A673 (cell line): ENCODE results near the gene MICAL2. TPM values are rescaled to one million over a fixed set of nuclear protein-coding genes. Genes with fewer than 3 reads are reported as not detected.

Experiments
- BruUV-seq: library from RNA; stranded (reverse); fragments of 400-500 nt; replicated peaks from 2 replicates; lab custom pipeline; 2021; lab: Mats Ljungman, UMichigan
- CTCF ChIA-PET: fragments of 300-600 bp; sonication (Branson Sonifier 250); formaldehyde crosslinking; loops from one replicate; lab custom pipeline; 2022; ENCODE audit warnings: antibody characterized with exemption; lab: Charles Lee
- POLR2A ChIA-PET: fragments of 300-600 bp; sonication (Branson Sonifier 250); formaldehyde crosslinking; loops from one replicate; lab custom pipeline; 2022; ENCODE audit warnings: antibody characterized with exemption; ENCODE audit not compliant: low non-redundant PET; lab: Charles Lee
- DNase-seq: peaks from one replicate; pipeline ENCODE4 v3.0.0-alpha.2; 2015; ENCODE audit warnings: low spot score
- H3K27ac ChIP-seq: fragments of 200-600 bp; sonication (generic); 2 replicates; pipeline ENCODE4 v1.5.1; 2016; ENCODE audit warnings: mixed run types, low read depth, mild to moderate bottlenecking, mixed read lengths, antibody characterized with exemption, low read length; ENCODE audit not compliant: poor library complexity, severe bottlenecking
- H3K27me3 ChIP-seq: fragments of 200-600 bp; sonication (generic); replicated peaks from 2 replicates; pipeline ENCODE4 v1.6.1; 2017; ENCODE audit warnings: mixed run types, low read depth, mild to moderate bottlenecking, mixed read lengths, antibody characterized with exemption, low read length; ENCODE audit not compliant: insufficient read depth, poor library complexity
- H3K36me3 ChIP-seq: fragments of 200-600 bp; sonication (generic); 2 replicates; pipeline ENCODE4 v1.6.1; 2016; ENCODE audit warnings: mixed run types, mild to moderate bottlenecking, mixed read lengths, antibody characterized with exemption, low read length; ENCODE audit not compliant: insufficient read depth, poor library complexity, severe bottlenecking
- H3K4me1 ChIP-seq: fragments of 200-600 bp; sonication (generic); 2 replicates; pipeline ENCODE4 v1.6.1; 2017; ENCODE audit warnings: mixed run types, mild to moderate bottlenecking, mixed read lengths, antibody characterized with exemption, low read length; ENCODE audit not compliant: insufficient read depth, poor library complexity, severe bottlenecking
- H3K4me3 ChIP-seq: fragments of 200-600 bp; sonication (generic); 2 replicates; pipeline ENCODE4 v1.5.1; 2016; ENCODE audit warnings: low read depth, mixed run types, mild to moderate bottlenecking, mixed read lengths, low read length; ENCODE audit not compliant: poor library complexity, severe bottlenecking
- H3K9me3 ChIP-seq: fragments of 200-600 bp; sonication (generic); 2 replicates; pipeline ENCODE4 v1.6.1; 2016; ENCODE audit warnings: mixed run types, low read depth, mild to moderate bottlenecking, mixed read lengths, antibody characterized with exemption, low read length; ENCODE audit not compliant: poor library complexity, severe bottlenecking
- EZH2 ChIP-seq: fragments of 200-600 bp; sonication (generic); IDR thresholded peaks from 2 replicates; pipeline ENCODE4 v1.6.1; 2017; ENCODE audit warnings: borderline replicate concordance, low read depth, mild to moderate bottlenecking, mixed read lengths, antibody characterized with exemption, low read length; ENCODE audit not compliant: poor library complexity, severe bottlenecking
- intact Hi-C: fragments of 100-400 bp; cut with micrococcal nuclease; formaldehyde crosslinking; loops from one replicate; pipeline ENCODE4 v1.10.0; 2022; ENCODE audit not compliant: unreplicated experiment
- total RNA-seq: library from RNA; stranded (reverse); gene quantifications from 2 replicates; pipeline ENCODE4 v1.2.3, GENCODE V29; 2021
- TF ChIP-seq, protein P1 (sequence below): fragments of 300-800, 200-600 bp; sonication (generic); conservative IDR thresholded peaks from 2 replicates; pipeline ENCODE4 v1.5.1; 2017; ENCODE audit warnings: low read depth, mild to moderate bottlenecking, antibody characterized with exemption, low read length, moderate library complexity, mixed read lengths

The MICAL2 gene
- total RNA-seq, 1 experiment from 2014 or later = 1.1 TPM

DNA sequence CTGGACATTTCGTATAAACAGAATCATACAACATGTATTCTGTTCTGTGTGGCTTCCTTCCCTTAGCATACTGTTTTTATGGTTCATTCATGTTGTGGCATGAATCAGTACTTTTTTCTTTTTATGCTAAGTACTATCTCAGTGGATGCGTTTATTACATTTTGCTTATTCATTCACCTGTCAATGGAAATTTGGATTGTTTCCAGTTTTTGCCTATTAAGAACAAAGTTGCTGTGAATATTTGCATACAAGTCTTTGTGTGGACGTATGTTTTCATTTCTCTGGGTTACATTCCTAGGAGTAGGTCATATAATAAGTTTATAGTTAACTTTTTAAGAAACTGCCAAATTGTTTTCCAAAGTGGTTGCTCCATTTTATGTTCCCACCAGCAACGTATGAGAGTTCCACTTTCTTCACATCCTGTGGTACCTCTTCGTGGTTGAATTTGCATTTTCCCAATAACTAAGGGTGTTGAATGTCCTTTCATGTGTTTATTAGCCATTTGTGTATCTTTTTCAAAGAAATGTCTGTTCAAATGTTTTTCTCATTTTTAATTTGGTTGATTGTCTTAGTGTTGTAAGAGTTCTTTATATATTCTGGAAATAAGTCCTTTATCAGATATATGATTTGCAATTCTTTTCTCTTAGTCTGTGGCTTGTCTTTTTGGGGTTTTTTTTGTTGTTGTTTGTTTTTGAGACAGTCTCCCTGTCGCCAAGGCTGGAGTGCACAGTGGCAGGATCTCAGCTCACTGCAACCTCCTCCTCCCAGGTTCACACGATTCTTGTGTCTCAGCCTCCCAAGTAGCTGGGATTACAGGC, 46.0 kb upstream of the MICAL2 start:
- Histone ChIP-seq H3K9me3 (no peaks in the 10 kb centered on the region), H3K27ac (no peak overlapping the region), H3K27me3 (no peaks in the 10 kb centered on the region), H3K4me1 (peaks cover 26% of the 10 kb centered on the region), H3K36me3 (no peaks in the 10 kb centered on the region), H3K4me3 (no peak overlapping the region)
- intact Hi-C loops = no loop called here
- POLR2A ChIA-PET = no interaction called here
- no TSS peak for BruUV-seq
- DNase-seq = no peak
- CTCF ChIA-PET = no interaction called here
- no peak for TF ChIP-seq EZH2
- TF ChIP-seq, protein P1, sequence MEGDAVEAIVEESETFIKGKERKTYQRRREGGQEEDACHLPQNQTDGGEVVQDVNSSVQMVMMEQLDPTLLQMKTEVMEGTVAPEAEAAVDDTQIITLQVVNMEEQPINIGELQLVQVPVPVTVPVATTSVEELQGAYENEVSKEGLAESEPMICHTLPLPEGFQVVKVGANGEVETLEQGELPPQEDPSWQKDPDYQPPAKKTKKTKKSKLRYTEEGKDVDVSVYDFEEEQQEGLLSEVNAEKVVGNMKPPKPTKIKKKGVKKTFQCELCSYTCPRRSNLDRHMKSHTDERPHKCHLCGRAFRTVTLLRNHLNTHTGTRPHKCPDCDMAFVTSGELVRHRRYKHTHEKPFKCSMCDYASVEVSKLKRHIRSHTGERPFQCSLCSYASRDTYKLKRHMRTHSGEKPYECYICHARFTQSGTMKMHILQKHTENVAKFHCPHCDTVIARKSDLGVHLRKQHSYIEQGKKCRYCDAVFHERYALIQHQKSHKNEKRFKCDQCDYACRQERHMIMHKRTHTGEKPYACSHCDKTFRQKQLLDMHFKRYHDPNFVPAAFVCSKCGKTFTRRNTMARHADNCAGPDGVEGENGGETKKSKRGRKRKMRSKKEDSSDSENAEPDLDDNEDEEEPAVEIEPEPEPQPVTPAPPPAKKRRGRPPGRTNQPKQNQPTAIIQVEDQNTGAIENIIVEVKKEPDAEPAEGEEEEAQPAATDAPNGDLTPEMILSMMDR = no peak

DNA sequence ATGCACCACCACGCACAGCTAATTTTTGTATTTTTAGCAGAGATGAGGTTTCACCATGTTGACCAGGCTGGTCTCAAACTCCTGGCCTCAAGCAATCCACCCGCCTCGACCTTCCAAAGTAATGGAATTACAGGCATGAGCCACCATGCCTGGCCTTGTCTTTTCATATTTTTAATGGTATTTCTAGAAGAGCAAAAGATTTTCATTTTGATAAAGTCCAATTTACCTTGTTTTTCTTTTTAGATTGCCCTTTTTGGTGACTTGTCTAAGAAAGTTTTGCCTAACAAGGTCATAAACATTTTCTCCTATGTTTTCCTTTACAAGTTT, 45.5 kb upstream of the MICAL2 start:
- no TSS peak for BruUV-seq
- no peak for TF ChIP-seq EZH2
- TF ChIP-seq, protein P1 = no peak
- Histone ChIP-seq H3K27ac (no peak overlapping the region), H3K27me3 (no peaks in the 10 kb centered on the region), H3K9me3 (no peaks in the 10 kb centered on the region), H3K4me1 (peaks cover 26% of the 10 kb centered on the region), H3K4me3 (no peak overlapping the region), H3K36me3 (no peaks in the 10 kb centered on the region)
- intact Hi-C loops = no loop called here
- ChIA-PET POLR2A (no interaction called here), CTCF (no interaction called here)
- no peak for DNase-seq

DNA sequence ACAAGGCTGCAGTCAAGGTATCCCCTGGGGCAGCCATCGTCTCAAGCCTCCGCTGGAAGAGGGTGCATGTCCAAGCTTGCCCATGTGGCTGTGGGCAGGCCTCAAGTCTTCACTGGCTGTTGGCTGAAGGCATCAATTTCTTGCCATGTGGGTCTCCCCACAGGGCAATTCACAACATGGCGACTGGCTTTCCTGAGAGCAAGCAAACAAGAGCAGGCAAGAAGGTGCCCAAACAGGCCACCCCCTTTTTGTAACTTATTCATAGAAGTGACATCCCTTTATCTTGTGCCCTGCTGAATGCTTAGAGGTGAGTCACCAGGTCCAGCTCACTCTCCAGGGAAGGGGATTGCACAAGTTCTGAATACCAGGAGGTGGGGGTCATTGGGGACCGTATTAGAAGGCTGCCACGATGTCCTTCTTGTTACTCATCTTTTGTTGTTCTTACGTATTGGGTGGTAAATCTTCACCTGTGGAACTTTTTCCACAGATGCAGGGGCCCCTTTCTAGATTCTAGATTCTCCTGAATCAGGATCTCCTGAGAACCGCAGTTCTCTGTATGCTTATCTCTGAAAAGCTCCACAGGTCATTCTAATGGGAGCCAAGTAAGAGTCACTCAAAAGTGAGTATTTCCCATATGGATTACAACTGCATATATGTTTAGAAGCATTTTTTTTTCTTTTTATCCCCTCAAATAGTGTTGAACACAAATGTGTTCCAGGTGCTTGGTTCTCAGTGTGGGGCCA, 44.2 kb upstream of the MICAL2 start:
- BruUV-seq = no TSS peak

More for the DNA sequence above, 44.2 kb upstream of the MICAL2 start:
- intact Hi-C loops = no loop called here
- Histone ChIP-seq H3K4me3 (no peak overlapping the region), H3K4me1 (peaks cover 26% of the 10 kb centered on the region), H3K36me3 (no peaks in the 10 kb centered on the region), H3K27me3 (no peaks in the 10 kb centered on the region), H3K9me3 (no peaks in the 10 kb centered on the region), H3K27ac (peak overlapping the region; percentile 55)
- TF ChIP-seq, protein P1 = no peak
- TF ChIP-seq EZH2 = no peak
- CTCF ChIA-PET = interaction anchor here (0.6 to 0.9 kb wide), 3 partner anchors 99 to 219 kb away, joined by 3 to 4 read pairs (median 3); no protein-coding TSS in a partner anchor
- no peak for DNase-seq
- POLR2A ChIA-PET = no interaction called here
